Measurements from ENCODE around the gene RALGAPA1.

Gene RALGAPA1

DNA sequence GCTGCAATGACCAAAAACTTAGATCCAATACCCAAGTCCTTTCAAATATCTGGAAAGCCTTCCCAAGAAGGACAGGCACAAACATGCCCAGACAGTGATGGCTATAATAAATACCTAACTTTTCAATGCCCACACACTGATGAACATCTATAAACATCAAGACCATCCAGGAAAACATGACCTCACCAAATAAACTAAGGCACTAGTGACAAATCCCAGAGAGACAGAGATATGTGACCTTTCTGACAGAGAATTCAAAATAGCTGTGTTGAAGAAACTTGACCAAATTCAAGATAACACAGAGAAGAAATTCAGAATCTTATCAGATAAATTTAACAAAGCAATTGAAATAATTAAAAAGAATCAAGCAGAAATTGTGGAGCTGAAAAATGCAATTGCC lies 313.8 kb downstream of the RALGAPA1 start:
- H3K27ac ChIP-seq (ENCODE audit: low read depth, low read length) = no peak overlapping the region
- no peak overlapping the region for H3K4me3 ChIP-seq (ENCODE audit: low read length)
- H3K9ac ChIP-seq (ENCODE audit: low read length) = no peak overlapping the region
- H3K4me1 ChIP-seq (ENCODE audit: control insufficient read depth, insufficient read depth, low read length) = no peaks in the 10 kb centered on the region
- H3K36me3 ChIP-seq (ENCODE audit: control insufficient read depth, insufficient read depth, low read length) = no peaks in the 10 kb centered on the region
- H3K27me3 ChIP-seq (ENCODE audit: control insufficient read depth, insufficient read depth, low read length) = no peaks in the 10 kb centered on the region

DNA sequence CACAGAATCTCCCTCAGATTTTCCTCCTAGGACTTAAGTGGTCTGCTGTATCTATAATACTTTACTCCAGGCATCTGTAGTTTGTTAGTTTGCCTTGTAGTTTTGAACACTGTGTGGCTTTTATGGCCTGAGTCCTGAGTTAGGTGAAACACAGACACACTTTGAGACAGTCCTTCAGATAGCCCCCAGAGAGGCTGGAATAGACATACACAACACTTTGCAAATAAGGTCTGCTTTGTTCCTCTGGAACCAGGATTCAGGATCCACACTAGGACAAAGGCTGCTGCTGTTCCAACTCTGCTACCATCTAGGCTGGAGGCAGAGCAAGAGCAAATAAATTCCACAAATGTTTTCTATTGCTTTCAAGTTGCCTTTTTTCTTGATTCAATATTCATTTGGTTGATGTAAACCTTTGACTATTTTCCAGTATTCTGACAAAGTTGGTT lies 316.5 kb downstream of the RALGAPA1 start:
- Histone ChIP-seq H3K9ac (ENCODE audit: low read length) (no peak overlapping the region), H3K27ac (ENCODE audit: low read depth, low read length) (no peak overlapping the region), H3K27me3 (ENCODE audit: control insufficient read depth, insufficient read depth, low read length) (no peaks in the 10 kb centered on the region), H3K36me3 (ENCODE audit: control insufficient read depth, insufficient read depth, low read length) (no peaks in the 10 kb centered on the region), H3K4me1 (ENCODE audit: control insufficient read depth, insufficient read depth, low read length) (no peaks in the 10 kb centered on the region), H3K4me3 (ENCODE audit: low read length) (no peak overlapping the region)
